Spleen (tissue), 7 donors: ENCODE results near the gene RAB3D.

Experiments
- CTCF ChIP-seq, 11 experiments: fragments of 200-600 bp in 7 of 11; fragments of 450-650 bp in 4 of 11; sonication (generic) in 4 of 11; IDR thresholded peaks in 8 of 11; conservative IDR thresholded peaks in 3 of 11; 1 replicate in 7 of 11; 2 replicates in 4 of 11; pipeline versions ENCODE4 v1.4.0 to v1.8.0; 2016 to 2021; ENCODE audit warnings: antibody characterized with exemption in 11 of 11, inconsistent platforms in 4 of 11, mild to moderate bottlenecking in 1 of 11
- POLR2A ChIP-seq, 3 donors: fragments of 450-650 bp; IDR thresholded peaks; one replicate each; pipeline ENCODE4 v1.5.1; 2017; ENCODE audit warnings: antibody characterized with exemption in 3 of 3, mild to moderate bottlenecking in 1 of 3
- POLR2AphosphoS5 ChIP-seq, 3 donors: sonication (generic); formaldehyde crosslinking; IDR thresholded peaks; one replicate each; pipeline ENCODE4 v1.5.1; 2017; ENCODE audit warnings: antibody characterized with exemption in 3 of 3
- donor health status: DM: no; HTN: no; CAD: no; lungs with moderate emphysema.
- donor health status: DM: no; HTN: no; CAD: no.
- donor health status: DM: no; HTN: no; CAD: no.

- TF ChIP-seq CTCF (IDR thresholded peaks at IDR 0.05 in 8 of 11, conservative IDR thresholded peaks at IDR 0.05 in 3 of 11) (no peak), POLR2A (IDR thresholded peaks at IDR 0.05) (no peak), POLR2AphosphoS5 (IDR thresholded peaks at IDR 0.05) (no peak)
Measured at GRCh38 chr19:11342429-11342828, 3.0 kb upstream of the RAB3D start.
